Right lobe of liver (tissue), 4 donors: ENCODE measurements around the gene MAPT.

Experiments
- CTCF ChIP-seq, 4 donors: fragments of 200-600 bp in 3 of 4; fragments of 450-650 bp in 1 of 4; IDR thresholded peaks; one replicate each; pipeline versions ENCODE4 v1.5.1 to v1.8.0; 2016 to 2022; ENCODE audit warnings: antibody characterized with exemption in 4 of 4, mild to moderate bottlenecking in 2 of 4
- POLR2A ChIP-seq: fragments of 450-650 bp; IDR thresholded peaks from one replicate; pipeline ENCODE4 v1.6.1; 2017; ENCODE audit warnings: antibody characterized with exemption, mild to moderate bottlenecking
- donor health status: DM: no; HTN: no; CAD: no.
- donor health status: DM: no; HTN: no; CAD: no.
- donor health status: DM: no; HTN: yes; CAD: no.

GRCh38 chr17:45983614-45984310, 89.4 kb downstream of the MAPT start:
- TF ChIP-seq CTCF (IDR thresholded peaks at IDR 0.05) (no peak), POLR2A (no peak)
